K562 (cell line): Measurements from ENCODE around the gene RNASET2.

ENCODE experiments used
- CHD2 ChIP-seq: IDR thresholded peaks from 2 replicates; pipeline ENCODE4 v1.6.1; 2011; ENCODE audit warnings: low read depth, low read length
- CTCF ChIP-seq, 3 experiments: IDR thresholded peaks in 2 of 3; conservative IDR thresholded peaks in 1 of 3; 2 replicates each; pipeline ENCODE4 v1.5.1; 2011 to 2012; ENCODE audit warnings: low read length in 3 of 3, mild to moderate bottlenecking in 3 of 3, control low read depth in 2 of 3, improper control_type of control experiment in 1 of 3, inconsistent platforms in 1 of 3, low read depth in 1 of 3, mixed read lengths in 1 of 3, moderate library complexity in 1 of 3; ENCODE audit not compliant: insufficient read depth in 2 of 3
- ELF4 ChIP-seq: fragments of 450-650 bp; formaldehyde crosslinking; IDR thresholded peaks from 2 replicates; pipeline ENCODE4 v1.4.0; 2022; ENCODE audit warnings: missing genetic modification characterization
- ETV6 ChIP-seq, 3 experiments: fragments of 150-350 bp in 1 of 3; sonication (generic) in 1 of 3; formaldehyde crosslinking in 1 of 3; IDR thresholded peaks; 2 replicates each; pipeline versions ENCODE4 v1.6.1 to v1.8.0; 2014 to 2022; ENCODE audit warnings: borderline replicate concordance in 2 of 3, low read depth in 2 of 3, antibody characterized with exemption in 1 of 3, low read length in 1 of 3, mild to moderate bottlenecking in 1 of 3, missing genetic modification reagents in 1 of 3
- FOXK1 ChIP-seq: sonication (generic); formaldehyde crosslinking; IDR thresholded peaks from 2 replicates; pipeline ENCODE4 v1.8.0; 2022; ENCODE audit warnings: missing genetic modification reagents, mild to moderate bottlenecking, borderline replicate concordance
- GTF2A2 ChIP-seq: IDR thresholded peaks from 2 replicates; pipeline ENCODE4 v1.6.1; 2016; ENCODE audit warnings: mild to moderate bottlenecking, missing genetic modification characterization, missing compliant biosample characterization
- JUN ChIP-seq, 2 experiments: sonication (generic) in 1 of 2; formaldehyde crosslinking in 1 of 2; IDR thresholded peaks; 2 replicates each; pipeline versions ENCODE4 v1.6.1 to v1.8.0; 2012 to 2022; ENCODE audit warnings: borderline replicate concordance in 2 of 2, mild to moderate bottlenecking in 2 of 2, improper control_type of control experiment in 1 of 2, low read depth in 1 of 2, low read length in 1 of 2, missing genetic modification reagents in 1 of 2
- JUNB ChIP-seq: fragments of 450-650 bp; formaldehyde crosslinking; conservative IDR thresholded peaks from 2 replicates; pipeline ENCODE4 v1.4.0; 2020; ENCODE audit warnings: mild to moderate bottlenecking
- SIRT6 ChIP-seq: IDR thresholded peaks from one replicate; pipeline ENCODE4 v1.6.1; 2012; ENCODE audit warnings: low read depth, mild to moderate bottlenecking, control low read depth, inconsistent platforms, low read length, moderate library complexity
- ZNF232 ChIP-seq: sonication (generic); formaldehyde crosslinking; IDR thresholded peaks from 2 replicates; pipeline ENCODE4 v1.8.0; 2022; ENCODE audit warnings: mild to moderate bottlenecking, missing genetic modification reagents

- no peak for TF ChIP-seq ELF4 (CRISPR knock-in tag)
- TF ChIP-seq CTCF (IDR thresholded peaks at IDR 0.05 in 2 of 3, conservative IDR thresholded peaks at IDR 0.05 in 1 of 3; ENCODE audit: insufficient read depth in 2 of 3, low read depth in 1 of 3, low read length in 3 of 3) = no peak
- no peak for TF ChIP-seq JUNB (CRISPR knock-in tag)
- no peak for TF ChIP-seq CHD2
- no peak for TF ChIP-seq ETV6 (IDR thresholded peaks at IDR 0.05; ENCODE audit: borderline replicate concordance in 1 of 2, low read depth in 2 of 2, low read length in 1 of 2)
- TF ChIP-seq ETV6 (CRISPR knock-in tag; IDR thresholded peaks at IDR 0.05; ENCODE audit: borderline replicate concordance) = no peak
- TF ChIP-seq ZNF232 (CRISPR knock-in tag) = no peak
- no peak for TF ChIP-seq GTF2A2
- no peak for TF ChIP-seq JUN (IDR thresholded peaks at IDR 0.05; ENCODE audit: borderline replicate concordance, low read depth, low read length)
- TF ChIP-seq JUN (CRISPR knock-in tag; IDR thresholded peaks at IDR 0.05; ENCODE audit: borderline replicate concordance) = no peak
- no peak for TF ChIP-seq FOXK1 (CRISPR knock-in tag)
- no peak for TF ChIP-seq SIRT6
These were observed 2.1 kb downstream of the RNASET2 start for GRCh38 chr6:166954118-166954713.
